PC-3 (cell line): Measurements from ENCODE around the gene CEP83. TPM values are rescaled to one million over a fixed set of nuclear protein-coding genes. Genes with fewer than 3 reads are reported as not detected.

Source experiments
- ATAC-seq: fragments of 200-7000 bp; cut with Tn5 transposase; 2 replicates; pipeline ENCODE4 v1.9.1; 2020; ENCODE audit warnings: mild to moderate bottlenecking, moderate library complexity
- BruUV-seq: library from RNA; stranded (reverse); fragments of 400-500 nt; replicated peaks from 2 replicates; lab custom pipeline; 2021; lab: Mats Ljungman, UMichigan
- CTCF ChIA-PET: fragments of 300-600 bp; sonication (Branson Sonifier 250); formaldehyde crosslinking; loops from one replicate; lab custom pipeline; 2022; ENCODE audit warnings: antibody characterized with exemption; lab: Charles Lee
- POLR2A ChIA-PET: fragments of 300-600 bp; sonication (Branson Sonifier 250); formaldehyde crosslinking; loops from one replicate; lab custom pipeline; 2022; ENCODE audit warnings: antibody characterized with exemption; ENCODE audit not compliant: unreplicated experiment; lab: Charles Lee
- DNase-seq: peaks from one replicate; pipeline ENCODE4 v3.0.0-alpha.2; 2015
- H2AFZ ChIP-seq: fragments of 300-600 bp; sonication (generic); 2 replicates; pipeline ENCODE4 v1.6.0; 2016; ENCODE audit warnings: antibody characterized with exemption, low read length
- H3F3A ChIP-seq: fragments of 300-600 bp; sonication (generic); one replicate; pipeline ENCODE4 v1.6.0; 2017; ENCODE audit warnings: antibody characterized with exemption, low read length, control low read depth, mild to moderate bottlenecking; ENCODE audit not compliant: unreplicated experiment
- H3K27ac ChIP-seq: fragments of 300-600 bp; sonication (generic); 2 replicates; pipeline ENCODE4 v1.5.1; 2016; ENCODE audit warnings: mild to moderate bottlenecking, low read length
- H3K27me3 ChIP-seq: fragments of 300-600 bp; sonication (generic); 2 replicates; pipeline ENCODE4 v1.6.1; 2016; ENCODE audit warnings: low read length, mixed read lengths
- H3K36me3 ChIP-seq: fragments of 300-600 bp; sonication (generic); 2 replicates; pipeline ENCODE4 v1.6.1; 2016; ENCODE audit warnings: low read depth, mixed run types, low read length, mixed read lengths
- H3K4me1 ChIP-seq: fragments of 300-600 bp; sonication (generic); 2 replicates; pipeline ENCODE4 v1.5.1; 2016; ENCODE audit warnings: low read length; ENCODE audit not compliant: insufficient read depth
- H3K4me2 ChIP-seq: fragments of 300-600 bp; sonication (generic); 2 replicates; pipeline ENCODE4 v1.6.0; 2016; ENCODE audit warnings: low read length
- H3K4me3 ChIP-seq: fragments of 300-600 bp; sonication (generic); 2 replicates; pipeline ENCODE4 v1.5.1; 2016; ENCODE audit warnings: mild to moderate bottlenecking, low read length, mixed read lengths
- H3K79me2 ChIP-seq: fragments of 300-600 bp; sonication (generic); 2 replicates; pipeline ENCODE4 v1.6.1; 2017; ENCODE audit warnings: low read length, mixed read lengths
- H3K9ac ChIP-seq: fragments of 300-600 bp; sonication (generic); 2 replicates; pipeline ENCODE4 v1.6.0; 2016; ENCODE audit warnings: mild to moderate bottlenecking, low read length
- H3K9me2 ChIP-seq: fragments of 300-600 bp; sonication (generic); replicated peaks from 2 replicates; pipeline ENCODE4 v1.6.1; 2016; ENCODE audit warnings: mixed run types, low read length, mixed read lengths
- H3K9me3 ChIP-seq: fragments of 300-600 bp; sonication (generic); 2 replicates; pipeline ENCODE4 v1.6.1; 2016; ENCODE audit warnings: low read length, mixed read lengths
- H4K20me1 ChIP-seq: fragments of 300-600 bp; sonication (generic); 2 replicates; pipeline ENCODE4 v1.6.1; 2016; ENCODE audit warnings: low read length, mixed read lengths
- EZH2 ChIP-seq: fragments of 300-600 bp; sonication (generic); IDR thresholded peaks from one replicate; pipeline ENCODE4 v1.6.1; 2017; ENCODE audit warnings: antibody characterized with exemption, mild to moderate bottlenecking, low read length; ENCODE audit not compliant: unreplicated experiment
- EZH2phosphoT487 ChIP-seq: fragments of 300-600 bp; sonication (generic); IDR thresholded peaks from 2 replicates; pipeline ENCODE4 v1.6.1; 2018; ENCODE audit warnings: mild to moderate bottlenecking, antibody characterized with exemption, low read length, borderline replicate concordance
- intact Hi-C: fragments of 100-400 bp; cut with micrococcal nuclease; formaldehyde crosslinking; loops from 2 replicates; pipeline ENCODE4 v1.9.0; 2023
- total RNA-seq: library from RNA; depleted of rRNA; stranded (reverse); fragments of >200 nt; gene quantifications from 2 replicates; pipeline ENCODE4 v1.2.3, GENCODE V29; 2014
- TF ChIP-seq, protein P1 (sequence below): fragments of 300-600 bp; sonication (generic); conservative IDR thresholded peaks from 2 replicates; pipeline ENCODE4 v1.5.1; 2017; ENCODE audit warnings: antibody characterized with exemption, low read depth, mild to moderate bottlenecking, low read length

Gene CEP83
- total RNA-seq, 1 experiment from 2014 or later: 11.8 TPM

DNA sequence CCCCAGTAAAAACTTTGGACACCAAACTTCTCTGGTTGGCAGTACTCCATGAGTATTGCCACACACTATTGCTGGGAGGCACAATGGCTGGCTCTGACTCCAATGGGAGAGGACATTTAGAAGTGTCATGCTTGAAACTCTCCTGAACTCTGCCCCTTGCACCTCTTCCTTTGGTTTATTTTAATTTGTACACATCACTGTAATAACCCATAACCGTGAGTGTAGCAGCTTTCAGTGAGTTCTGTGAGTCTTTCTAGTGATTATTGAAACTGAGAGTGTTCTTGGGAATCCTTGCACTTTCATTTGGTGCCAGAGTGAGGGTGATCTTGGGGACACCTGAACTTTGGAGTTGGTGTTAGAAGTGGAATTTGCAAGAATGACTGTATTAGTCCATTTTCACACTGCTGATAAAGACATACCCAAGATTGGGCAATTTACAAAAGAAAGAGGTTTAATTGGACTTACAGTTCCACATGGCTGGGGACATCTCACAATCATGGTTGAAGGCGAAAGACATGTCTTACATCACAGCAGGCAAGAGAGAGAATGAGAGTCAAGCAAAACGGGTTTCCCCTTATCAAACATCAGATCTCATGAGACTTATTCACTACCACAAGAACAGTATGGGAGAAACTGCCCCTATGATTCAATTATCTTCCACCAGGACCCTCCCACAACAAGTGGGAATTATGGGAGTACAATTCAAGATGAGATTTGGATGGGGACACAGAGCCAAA, 41.3 kb upstream of the CEP83 start:
- Histone ChIP-seq H3K27me3 (no peaks in the 10 kb centered on the region), H3K9me2 (no peaks in the 10 kb centered on the region), H3K79me2 (no peaks in the 10 kb centered on the region), H2AFZ (no peak overlapping the region), H3K27ac (no peak overlapping the region), H3K4me2 (no peak overlapping the region), H3K9ac (no peak overlapping the region), H3F3A (no peaks in the 10 kb centered on the region), H3K9me3 (no peaks in the 10 kb centered on the region), H3K4me3 (no peak overlapping the region), H3K36me3 (no peaks in the 10 kb centered on the region), H4K20me1 (no peaks in the 10 kb centered on the region), H3K4me1 (no peaks in the 10 kb centered on the region)
- intact Hi-C loops: no loop called here
- ChIA-PET POLR2A (no interaction called here), CTCF (no interaction called here)
- ATAC-seq (no peak), DNase-seq (no peak)
- TF ChIP-seq EZH2 (no peak), EZH2phosphoT487 (no peak)
- TF ChIP-seq, protein P1, sequence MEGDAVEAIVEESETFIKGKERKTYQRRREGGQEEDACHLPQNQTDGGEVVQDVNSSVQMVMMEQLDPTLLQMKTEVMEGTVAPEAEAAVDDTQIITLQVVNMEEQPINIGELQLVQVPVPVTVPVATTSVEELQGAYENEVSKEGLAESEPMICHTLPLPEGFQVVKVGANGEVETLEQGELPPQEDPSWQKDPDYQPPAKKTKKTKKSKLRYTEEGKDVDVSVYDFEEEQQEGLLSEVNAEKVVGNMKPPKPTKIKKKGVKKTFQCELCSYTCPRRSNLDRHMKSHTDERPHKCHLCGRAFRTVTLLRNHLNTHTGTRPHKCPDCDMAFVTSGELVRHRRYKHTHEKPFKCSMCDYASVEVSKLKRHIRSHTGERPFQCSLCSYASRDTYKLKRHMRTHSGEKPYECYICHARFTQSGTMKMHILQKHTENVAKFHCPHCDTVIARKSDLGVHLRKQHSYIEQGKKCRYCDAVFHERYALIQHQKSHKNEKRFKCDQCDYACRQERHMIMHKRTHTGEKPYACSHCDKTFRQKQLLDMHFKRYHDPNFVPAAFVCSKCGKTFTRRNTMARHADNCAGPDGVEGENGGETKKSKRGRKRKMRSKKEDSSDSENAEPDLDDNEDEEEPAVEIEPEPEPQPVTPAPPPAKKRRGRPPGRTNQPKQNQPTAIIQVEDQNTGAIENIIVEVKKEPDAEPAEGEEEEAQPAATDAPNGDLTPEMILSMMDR: no peak
- BruUV-seq: no TSS peak

DNA sequence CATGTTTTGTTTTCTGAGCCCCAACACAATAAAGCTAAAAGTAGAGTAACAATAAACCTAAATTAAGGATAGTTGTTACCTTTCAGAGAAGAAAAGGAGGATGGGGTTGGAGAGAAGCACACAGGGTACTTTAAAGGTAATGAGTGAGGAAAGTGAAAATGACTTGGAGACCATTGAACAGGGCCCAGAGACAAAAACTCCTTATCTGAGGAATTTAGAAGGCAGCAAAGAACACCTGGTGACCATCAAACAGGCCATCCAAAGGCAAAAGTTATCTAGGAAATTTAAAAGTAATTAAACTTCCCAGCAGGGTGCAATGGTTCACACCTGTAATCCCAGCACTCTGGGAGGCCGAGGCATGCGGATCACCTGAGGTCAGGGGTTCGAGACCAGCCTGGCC, 39.0 kb upstream of the CEP83 start:
- no peaks in the 10 kb centered on the region for H3K4me1 ChIP-seq
- DNase-seq: no peak
- H3K9ac ChIP-seq: no peak overlapping the region
- H2AFZ ChIP-seq: no peak overlapping the region
- intact Hi-C loops: no loop called here
- H3K9me2 ChIP-seq: no peaks in the 10 kb centered on the region
- no peak for ATAC-seq
- no peak overlapping the region for H3K4me2 ChIP-seq
- ChIA-PET CTCF (no interaction called here), POLR2A (no interaction called here)
- no peak overlapping the region for H3K27ac ChIP-seq
- TF ChIP-seq EZH2phosphoT487 (no peak), EZH2 (no peak)
- TF ChIP-seq, protein P1: no peak
- H3K9me3 ChIP-seq: no peaks in the 10 kb centered on the region
- H3K4me3 ChIP-seq: no peak overlapping the region
- no TSS peak for BruUV-seq
- no peaks in the 10 kb centered on the region for H3K27me3 ChIP-seq
- H3K36me3 ChIP-seq: no peaks in the 10 kb centered on the region
- no peaks in the 10 kb centered on the region for H3K79me2 ChIP-seq
- H3F3A ChIP-seq: no peaks in the 10 kb centered on the region
- no peaks in the 10 kb centered on the region for H4K20me1 ChIP-seq

DNA sequence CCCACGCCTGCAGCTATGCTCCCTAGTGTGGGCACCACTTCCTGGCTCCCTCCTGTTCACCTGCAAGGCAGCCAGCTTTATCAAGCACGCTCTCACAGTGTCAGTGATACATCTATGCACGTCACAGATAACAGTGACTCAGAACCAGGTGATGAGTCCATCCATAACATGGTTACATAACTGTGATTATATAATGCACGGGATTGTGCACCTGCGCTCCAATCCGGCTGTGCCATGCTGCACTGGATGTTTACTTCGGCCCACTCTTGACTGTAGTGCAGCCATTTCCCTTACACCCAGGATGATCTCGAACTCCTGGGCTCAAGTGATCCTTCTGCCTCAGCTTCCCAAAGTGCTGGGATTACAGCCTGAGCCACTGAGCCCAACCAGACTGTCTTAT, 38.4 kb upstream of the CEP83 start:
- intact Hi-C loops: no loop called here
- DNase-seq (peak; percentile 7), ATAC-seq (no peak)
- no TSS peak for BruUV-seq
- no peak overlapping the region for H3K9ac ChIP-seq
- no peak overlapping the region for H3K4me2 ChIP-seq
- no peak overlapping the region for H2AFZ ChIP-seq
- CTCF ChIA-PET: no interaction called here
- no peaks in the 10 kb centered on the region for H3K4me1 ChIP-seq
- POLR2A ChIA-PET: no interaction called here
- no peaks in the 10 kb centered on the region for H3K27me3 ChIP-seq
- no peaks in the 10 kb centered on the region for H4K20me1 ChIP-seq
- no peaks in the 10 kb centered on the region for H3F3A ChIP-seq
- H3K4me3 ChIP-seq: no peak overlapping the region
- no peak overlapping the region for H3K27ac ChIP-seq
- no peaks in the 10 kb centered on the region for H3K79me2 ChIP-seq
- H3K36me3 ChIP-seq: no peaks in the 10 kb centered on the region
- TF ChIP-seq EZH2phosphoT487: no peak
- no peak for TF ChIP-seq EZH2
- TF ChIP-seq, protein P1: no peak
- H3K9me2 ChIP-seq: no peaks in the 10 kb centered on the region
- H3K9me3 ChIP-seq: no peaks in the 10 kb centered on the region
